Panc1 (cell line): ENCODE measurements around the gene AKAP8L. TPM values are rescaled to one million over a fixed set of nuclear protein-coding genes. Genes with fewer than 3 reads are reported as not detected.
"Not testable (repeated sequence)": the region's sequence is repeated elsewhere in the genome, so short reads cannot be mapped to it uniquely, and the experiment has no call there.

Source experiments
- ATAC-seq: fragments of 200-7000 bp; cut with Tn5 transposase; 2 replicates; pipeline ENCODE4 v1.9.1; 2020; ENCODE audit warnings: mild to moderate bottlenecking, moderate library complexity
- BruUV-seq: library from RNA; stranded (reverse); fragments of 400-500 nt; replicated peaks from 2 replicates; lab custom pipeline; 2021; lab: Mats Ljungman, UMichigan
- CTCF ChIA-PET: fragments of 300-600 bp; sonication (Branson Sonifier 250); formaldehyde crosslinking; loops from one replicate; lab custom pipeline; 2022; ENCODE audit warnings: antibody characterized with exemption; lab: Charles Lee
- POLR2A ChIA-PET: fragments of 300-600 bp; sonication (Branson Sonifier 250); formaldehyde crosslinking; loops from one replicate; lab custom pipeline; 2022; ENCODE audit warnings: antibody characterized with exemption; lab: Charles Lee
- DNase-seq: peaks from one replicate; pipeline ENCODE4 v3.0.0-alpha.2; 2010; ENCODE audit warnings: low read depth, low spot score
- H3K27ac ChIP-seq: 2 replicates; pipeline ENCODE4 v1.5.1; 2011; ENCODE audit warnings: mild to moderate bottlenecking, low read length, inconsistent platforms
- H3K27me3 ChIP-seq: fragments of 200-500 bp; sonication (Bioruptor generic); 2 replicates; pipeline ENCODE4 v1.6.0; 2014; ENCODE audit warnings: low read length, inconsistent platforms; ENCODE audit not compliant: control insufficient read depth, insufficient read depth
- H3K36me3 ChIP-seq: fragments of 200-500 bp; sonication (Bioruptor generic); 2 replicates; pipeline ENCODE4 v1.5.1; 2014; ENCODE audit warnings: inconsistent platforms, mild to moderate bottlenecking, low read length, moderate library complexity; ENCODE audit not compliant: control insufficient read depth, insufficient read depth
- H3K4me1 ChIP-seq: 2 replicates; pipeline ENCODE4 v1.5.1; 2011; ENCODE audit warnings: inconsistent platforms, mild to moderate bottlenecking, low read length, moderate library complexity; ENCODE audit not compliant: control insufficient read depth, insufficient read depth
- H3K4me3 ChIP-seq, 2 experiments: 2 replicates each; pipeline ENCODE4 v1.5.1; 2011 to 2012; ENCODE audit warnings: low read depth in 2 of 2, low read length in 2 of 2, mild to moderate bottlenecking in 2 of 2, inconsistent platforms in 1 of 2, moderate library complexity in 1 of 2
- H3K9me3 ChIP-seq: fragments of 200-500 bp; sonication (Bioruptor generic); 2 replicates; pipeline ENCODE4 v1.5.1; 2014; ENCODE audit warnings: low read depth, mild to moderate bottlenecking, inconsistent platforms, low read length, moderate library complexity; ENCODE audit not compliant: control insufficient read depth, insufficient read depth
- POLR2AphosphoS5 ChIP-seq: IDR thresholded peaks from 2 replicates; pipeline ENCODE4 v1.6.1; 2012; ENCODE audit warnings: mild to moderate bottlenecking, low read depth, low read length, moderate library complexity
- SIN3A ChIP-seq: IDR thresholded peaks from 2 replicates; pipeline ENCODE4 v1.6.1; 2012; ENCODE audit warnings: low read depth, mild to moderate bottlenecking, low read length, moderate library complexity, borderline replicate concordance; ENCODE audit not compliant: insufficient read depth
- TCF7L2 ChIP-seq: IDR thresholded peaks from 2 replicates; pipeline ENCODE4 v1.6.1; 2011; ENCODE audit warnings: mild to moderate bottlenecking, low read depth, low read length, inconsistent platforms
- in situ Hi-C: cut with HindIII; loops from 2 replicates; pipeline ENCODE4 v1.10.0; 2016; ENCODE audit warnings: low sequenced_read_pairs, low pct_unique_long_range_greater_than_20kb
- intact Hi-C: fragments of 100-400 bp; cut with micrococcal nuclease; formaldehyde crosslinking; loops from one replicate; pipeline ENCODE4 v1.10.0; 2022; ENCODE audit not compliant: unreplicated experiment
- total RNA-seq: library from RNA; stranded (reverse); gene quantifications from one replicate; pipeline ENCODE4 v1.2.1, GENCODE V29; 2021; ENCODE audit not compliant: unreplicated experiment
- TF ChIP-seq, protein P1 (sequence below): fragments of 450-650 bp; IDR thresholded peaks from 2 replicates; pipeline ENCODE4 v1.5.1; 2017; ENCODE audit warnings: mild to moderate bottlenecking
- TF ChIP-seq, protein P2 (sequence below), 2 experiments: IDR thresholded peaks; 2 replicates each; pipeline ENCODE4 v1.6.1; 2011 to 2012; ENCODE audit warnings: low read depth in 2 of 2, control low read depth in 1 of 2, low read length in 1 of 2, mild to moderate bottlenecking in 1 of 2, moderate library complexity in 1 of 2; ENCODE audit not compliant: insufficient read depth in 1 of 2

The AKAP8L gene
- total RNA-seq, 1 experiment from 2014 or later = 65.5 TPM

GRCh38 chr19:15417699-15418098 is 1.1 kb downstream of the AKAP8L start:
- peaks cover 13% of the 10 kb centered on the region for H3K4me1 ChIP-seq
- CTCF ChIA-PET = no interaction called here
- H3K27me3 ChIP-seq = no peaks in the 10 kb centered on the region
- ATAC-seq = no peak
- TF ChIP-seq SIN3A (no peak), POLR2AphosphoS5 (no peak), TCF7L2 (no peak)
- TF ChIP-seq, protein P1, sequence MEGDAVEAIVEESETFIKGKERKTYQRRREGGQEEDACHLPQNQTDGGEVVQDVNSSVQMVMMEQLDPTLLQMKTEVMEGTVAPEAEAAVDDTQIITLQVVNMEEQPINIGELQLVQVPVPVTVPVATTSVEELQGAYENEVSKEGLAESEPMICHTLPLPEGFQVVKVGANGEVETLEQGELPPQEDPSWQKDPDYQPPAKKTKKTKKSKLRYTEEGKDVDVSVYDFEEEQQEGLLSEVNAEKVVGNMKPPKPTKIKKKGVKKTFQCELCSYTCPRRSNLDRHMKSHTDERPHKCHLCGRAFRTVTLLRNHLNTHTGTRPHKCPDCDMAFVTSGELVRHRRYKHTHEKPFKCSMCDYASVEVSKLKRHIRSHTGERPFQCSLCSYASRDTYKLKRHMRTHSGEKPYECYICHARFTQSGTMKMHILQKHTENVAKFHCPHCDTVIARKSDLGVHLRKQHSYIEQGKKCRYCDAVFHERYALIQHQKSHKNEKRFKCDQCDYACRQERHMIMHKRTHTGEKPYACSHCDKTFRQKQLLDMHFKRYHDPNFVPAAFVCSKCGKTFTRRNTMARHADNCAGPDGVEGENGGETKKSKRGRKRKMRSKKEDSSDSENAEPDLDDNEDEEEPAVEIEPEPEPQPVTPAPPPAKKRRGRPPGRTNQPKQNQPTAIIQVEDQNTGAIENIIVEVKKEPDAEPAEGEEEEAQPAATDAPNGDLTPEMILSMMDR = no peak
- TF ChIP-seq, protein P2, sequence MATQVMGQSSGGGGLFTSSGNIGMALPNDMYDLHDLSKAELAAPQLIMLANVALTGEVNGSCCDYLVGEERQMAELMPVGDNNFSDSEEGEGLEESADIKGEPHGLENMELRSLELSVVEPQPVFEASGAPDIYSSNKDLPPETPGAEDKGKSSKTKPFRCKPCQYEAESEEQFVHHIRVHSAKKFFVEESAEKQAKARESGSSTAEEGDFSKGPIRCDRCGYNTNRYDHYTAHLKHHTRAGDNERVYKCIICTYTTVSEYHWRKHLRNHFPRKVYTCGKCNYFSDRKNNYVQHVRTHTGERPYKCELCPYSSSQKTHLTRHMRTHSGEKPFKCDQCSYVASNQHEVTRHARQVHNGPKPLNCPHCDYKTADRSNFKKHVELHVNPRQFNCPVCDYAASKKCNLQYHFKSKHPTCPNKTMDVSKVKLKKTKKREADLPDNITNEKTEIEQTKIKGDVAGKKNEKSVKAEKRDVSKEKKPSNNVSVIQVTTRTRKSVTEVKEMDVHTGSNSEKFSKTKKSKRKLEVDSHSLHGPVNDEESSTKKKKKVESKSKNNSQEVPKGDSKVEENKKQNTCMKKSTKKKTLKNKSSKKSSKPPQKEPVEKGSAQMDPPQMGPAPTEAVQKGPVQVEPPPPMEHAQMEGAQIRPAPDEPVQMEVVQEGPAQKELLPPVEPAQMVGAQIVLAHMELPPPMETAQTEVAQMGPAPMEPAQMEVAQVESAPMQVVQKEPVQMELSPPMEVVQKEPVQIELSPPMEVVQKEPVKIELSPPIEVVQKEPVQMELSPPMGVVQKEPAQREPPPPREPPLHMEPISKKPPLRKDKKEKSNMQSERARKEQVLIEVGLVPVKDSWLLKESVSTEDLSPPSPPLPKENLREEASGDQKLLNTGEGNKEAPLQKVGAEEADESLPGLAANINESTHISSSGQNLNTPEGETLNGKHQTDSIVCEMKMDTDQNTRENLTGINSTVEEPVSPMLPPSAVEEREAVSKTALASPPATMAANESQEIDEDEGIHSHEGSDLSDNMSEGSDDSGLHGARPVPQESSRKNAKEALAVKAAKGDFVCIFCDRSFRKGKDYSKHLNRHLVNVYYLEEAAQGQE (IDR thresholded peaks at IDR 0.05; ENCODE audit: insufficient read depth in 1 of 2, low read depth in 2 of 2, low read length in 1 of 2) = no peak
- H3K27ac ChIP-seq = peak overlapping the region; percentile 89
- intact Hi-C loops = loop anchor here (5.0 kb wide), 1 partner anchor 140 kb away; no protein-coding TSS in a partner anchor
- no peak for DNase-seq
- H3K9me3 ChIP-seq = no peaks in the 10 kb centered on the region
- H3K36me3 ChIP-seq = peaks cover 9% of the 10 kb centered on the region; the same call in 1 of the 2 replicates
- peak overlapping the region; percentile 94 to 97 for H3K4me3 ChIP-seq
- in situ Hi-C loops = no loop called here
- BruUV-seq = no TSS peak
- POLR2A ChIA-PET = no interaction called here

DNA sequence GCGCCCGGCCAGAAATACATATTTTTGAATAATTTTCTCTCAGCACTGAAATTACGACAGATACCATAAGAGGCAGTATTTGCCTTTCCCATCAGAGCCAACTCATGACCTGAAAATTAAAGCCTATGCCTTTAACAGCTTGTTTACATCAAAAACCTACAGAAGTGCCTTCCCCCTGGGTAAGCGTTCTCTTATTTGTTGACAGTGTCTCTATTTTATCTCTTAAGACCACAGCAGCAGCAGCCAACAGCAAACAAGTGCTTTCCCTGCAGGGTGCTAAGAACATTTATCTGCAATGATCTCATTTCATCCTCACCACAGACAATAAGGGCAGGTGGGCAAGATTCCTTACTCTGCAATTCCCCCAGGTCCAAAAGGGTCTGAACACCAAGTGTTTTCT is 6.0 kb downstream of the AKAP8L start:
- DNase-seq (no peak), ATAC-seq (no peak)
- ChIA-PET POLR2A (no interaction called here), CTCF (no interaction called here)
- BruUV-seq = no TSS peak
- Histone ChIP-seq H3K4me3 (no peak overlapping the region), H3K9me3 (no peaks in the 10 kb centered on the region), H3K27me3 (no peaks in the 10 kb centered on the region), H3K4me1 (peaks cover 9% of the 10 kb centered on the region; the same call in 1 of the 2 replicates), H3K36me3 (peaks cover 2% of the 10 kb centered on the region), H3K27ac (no peak overlapping the region)
- in situ Hi-C loops = no loop called here
- intact Hi-C loops = no loop called here
- TF ChIP-seq, protein P1 = no peak
- TF ChIP-seq SIN3A (no peak), TCF7L2 (no peak), POLR2AphosphoS5 (no peak)
- TF ChIP-seq, protein P2 (IDR thresholded peaks at IDR 0.05; ENCODE audit: insufficient read depth in 1 of 2, low read depth in 2 of 2, low read length in 1 of 2) = no peak

DNA sequence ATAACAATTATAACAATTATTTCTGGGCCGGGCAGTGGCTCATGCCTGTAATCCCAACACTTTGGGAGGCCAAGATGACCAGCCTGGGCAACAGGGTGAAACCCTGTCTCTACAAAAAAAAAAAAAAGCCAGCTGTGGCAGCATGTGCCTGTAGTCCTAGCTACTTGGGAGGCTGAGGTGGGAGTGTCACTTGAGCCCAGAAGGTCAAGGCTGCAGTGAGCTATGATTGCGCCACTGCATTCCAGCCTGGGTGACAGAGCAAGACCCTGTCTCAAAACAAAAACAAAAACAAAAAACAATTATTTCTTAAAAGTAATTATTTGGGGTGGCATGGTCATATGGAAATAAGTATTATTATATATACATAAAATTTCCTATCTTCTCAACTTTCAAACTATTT is 7.4 kb downstream of the AKAP8L start:
- H3K27me3 ChIP-seq, CTCF ChIA-PET, in situ Hi-C loops, H3K9me3 ChIP-seq, POLR2A ChIA-PET, BruUV-seq, H3K4me3 ChIP-seq, H3K4me1 ChIP-seq, intact Hi-C loops, H3K36me3 ChIP-seq, H3K27ac ChIP-seq, ATAC-seq, DNase-seq: not testable (repeated sequence)
